GM12864 (cell line): Measurements from ENCODE around the gene PRR19.

Source experiments
- DNase-seq: peaks from one replicate; pipeline ENCODE4 v3.0.0-alpha.2; 2011; ENCODE audit warnings: low read depth
- H3K4me3 ChIP-seq: 2 replicates; pipeline ENCODE4 v1.5.1; 2011; ENCODE audit warnings: mild to moderate bottlenecking, low read depth, low read length, control low read depth
- TF ChIP-seq, protein P1 (sequence below): IDR thresholded peaks from 2 replicates; pipeline ENCODE4 v1.5.1; 2011; ENCODE audit warnings: low read depth, mild to moderate bottlenecking, moderate library complexity, low read length, control low read depth, inconsistent platforms; ENCODE audit errors: missing control alignments

Gene PRR19

DNA sequence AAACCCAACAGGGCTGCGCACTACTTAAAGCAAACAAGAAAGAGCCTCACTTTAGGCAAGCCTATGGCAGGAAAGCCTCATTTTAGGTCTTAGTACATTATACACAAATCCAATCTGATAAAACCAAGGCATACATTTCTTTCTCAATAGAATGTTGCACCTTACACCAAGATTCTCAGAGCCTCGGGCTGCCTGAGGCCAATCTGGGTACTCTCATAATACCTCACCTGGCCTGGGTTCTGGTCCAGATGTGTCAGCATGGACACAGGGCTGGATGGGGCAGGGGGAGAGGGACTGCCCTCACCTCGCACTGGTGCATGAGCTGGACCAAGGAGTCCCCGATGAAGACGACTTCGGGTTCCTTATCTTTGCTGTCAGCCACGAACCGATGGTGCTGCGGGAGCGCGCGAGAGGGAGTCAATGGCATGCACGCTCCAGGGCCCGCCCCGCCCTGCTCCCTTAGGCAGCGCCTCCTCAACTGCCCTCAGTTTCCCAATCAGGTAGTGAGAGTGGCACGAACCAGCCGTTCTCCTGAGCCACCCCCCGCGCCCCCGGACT, at the start of gene PRR19:
Gene PRR19, plus strand, starts transcription at position 487 of the 558 bp plus-strand sequence. CDS start 7,453 bp downstream, outside the sequence.
- H3K4me3 ChIP-seq = peak within 1 kb of the TSS; percentile 64
- TF ChIP-seq, protein P1, sequence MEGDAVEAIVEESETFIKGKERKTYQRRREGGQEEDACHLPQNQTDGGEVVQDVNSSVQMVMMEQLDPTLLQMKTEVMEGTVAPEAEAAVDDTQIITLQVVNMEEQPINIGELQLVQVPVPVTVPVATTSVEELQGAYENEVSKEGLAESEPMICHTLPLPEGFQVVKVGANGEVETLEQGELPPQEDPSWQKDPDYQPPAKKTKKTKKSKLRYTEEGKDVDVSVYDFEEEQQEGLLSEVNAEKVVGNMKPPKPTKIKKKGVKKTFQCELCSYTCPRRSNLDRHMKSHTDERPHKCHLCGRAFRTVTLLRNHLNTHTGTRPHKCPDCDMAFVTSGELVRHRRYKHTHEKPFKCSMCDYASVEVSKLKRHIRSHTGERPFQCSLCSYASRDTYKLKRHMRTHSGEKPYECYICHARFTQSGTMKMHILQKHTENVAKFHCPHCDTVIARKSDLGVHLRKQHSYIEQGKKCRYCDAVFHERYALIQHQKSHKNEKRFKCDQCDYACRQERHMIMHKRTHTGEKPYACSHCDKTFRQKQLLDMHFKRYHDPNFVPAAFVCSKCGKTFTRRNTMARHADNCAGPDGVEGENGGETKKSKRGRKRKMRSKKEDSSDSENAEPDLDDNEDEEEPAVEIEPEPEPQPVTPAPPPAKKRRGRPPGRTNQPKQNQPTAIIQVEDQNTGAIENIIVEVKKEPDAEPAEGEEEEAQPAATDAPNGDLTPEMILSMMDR = no peak
- no peak for DNase-seq

DNA sequence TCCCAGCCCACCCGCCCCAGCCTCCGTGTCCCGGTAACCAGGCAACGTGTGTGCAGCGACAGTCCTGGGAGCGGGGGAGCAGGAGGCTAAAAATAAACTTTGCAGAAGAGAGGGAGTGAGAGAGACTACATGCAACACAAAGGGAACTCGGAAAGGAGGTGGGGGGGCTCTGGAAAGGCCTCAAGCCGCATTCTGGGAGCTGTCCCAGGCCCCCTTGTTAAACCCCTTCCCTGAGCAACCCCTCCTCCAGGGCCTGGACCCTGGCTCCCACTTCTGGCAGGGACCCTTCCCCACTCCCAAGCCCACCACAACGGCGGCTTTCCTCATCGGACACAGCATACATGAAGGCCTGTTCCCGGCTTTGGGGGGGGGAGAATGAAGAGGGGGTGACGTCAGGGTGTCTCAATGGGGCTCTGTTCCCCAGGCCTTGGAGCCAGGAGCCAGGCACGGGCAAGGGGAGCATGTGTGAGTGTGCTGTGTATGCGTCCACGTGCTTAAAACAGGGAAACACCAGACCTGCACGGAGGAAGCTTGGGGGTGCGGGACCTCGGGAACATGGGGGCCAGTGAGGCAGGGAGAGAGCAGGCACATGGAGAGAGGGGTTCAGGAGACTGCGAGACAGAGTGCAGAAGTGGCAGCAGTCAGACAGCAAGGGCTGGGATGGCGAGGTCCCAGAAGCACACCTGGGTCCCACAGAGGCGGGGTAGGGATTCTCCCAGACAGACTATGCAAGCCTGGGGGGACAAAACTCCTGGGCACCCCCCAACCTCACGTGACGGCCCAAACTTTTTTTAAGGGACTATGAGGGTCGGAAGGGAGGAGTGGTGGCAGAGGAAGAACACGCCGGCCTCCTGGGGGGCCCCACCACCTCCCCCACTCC, 49.3 kb upstream of the PRR19 start:
- DNase-seq = no peak
- peak overlapping the region; percentile 59 for H3K4me3 ChIP-seq
- TF ChIP-seq, protein P1 = no peak

- TF ChIP-seq, protein P1 = no peak
- DNase-seq = no peak
- peak overlapping the region; percentile 74 for H3K4me3 ChIP-seq
Observed at GRCh38 chr19:42253245-42254088, 48.5 kb upstream of the PRR19 start.

GRCh38 chr19:42254089-42254849, 47.7 kb upstream of the PRR19 start:
- TF ChIP-seq, protein P1 = no peak
- H3K4me3 ChIP-seq = peak overlapping the region; percentile 74
- no peak for DNase-seq

DNA sequence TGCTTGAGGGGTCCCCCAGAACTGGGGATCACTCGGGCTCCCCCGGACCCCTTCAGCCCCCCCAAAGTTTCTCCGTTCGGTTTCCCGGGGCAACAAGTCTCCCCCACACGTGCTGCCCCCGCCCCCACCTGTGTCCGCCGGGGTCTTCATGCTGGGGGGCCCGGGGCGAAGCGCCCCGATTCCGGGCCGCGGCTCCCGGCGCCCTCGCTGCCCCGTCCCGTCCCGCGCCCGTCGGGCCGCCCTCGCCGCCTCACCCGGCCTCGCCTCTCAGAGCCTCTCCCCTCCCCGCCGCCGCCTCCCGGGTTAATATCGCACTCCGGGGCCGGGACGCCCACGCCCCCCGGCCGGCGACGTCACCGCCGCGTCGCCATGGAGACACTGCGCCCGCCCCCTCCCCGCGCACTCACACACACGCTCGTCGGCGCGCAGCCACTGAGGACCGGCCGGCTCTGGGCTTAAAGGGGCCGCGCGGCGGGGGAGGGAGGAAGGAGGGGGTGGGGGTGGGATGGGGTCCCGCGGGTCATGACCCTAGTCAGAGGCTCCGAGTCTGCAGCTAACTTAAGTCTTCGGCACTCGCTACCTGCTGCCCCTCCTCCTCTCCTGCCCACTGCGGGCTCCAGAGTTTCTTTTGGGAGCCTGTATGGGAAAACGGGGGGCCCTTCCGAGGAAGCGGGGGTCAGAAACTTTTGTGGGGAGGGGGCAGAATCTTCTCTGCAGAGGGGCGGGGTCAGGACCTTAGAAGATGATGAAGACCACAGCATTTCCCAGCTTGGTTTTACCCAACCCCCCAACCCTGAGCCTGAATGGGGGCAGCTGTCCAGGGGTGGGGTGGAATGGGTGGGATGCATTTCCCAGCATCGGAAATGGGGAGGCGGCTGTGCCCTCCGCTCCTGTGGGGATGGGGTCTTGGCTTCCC, 46.8 kb upstream of the PRR19 start, which contains the start of gene ERF:
Gene ERF, minus strand, starts transcription at position 279 of the 916 bp plus-strand sequence. Its CDS starts 129 bp downstream, at position 150.
- peak; percentile 53 for DNase-seq
- TF ChIP-seq, protein P1 = no peak
- H3K4me3 ChIP-seq = peak within 1 kb of the TSS; percentile 74
